Raji (cell line): ENCODE results near the gene CSAG1.
"Not testable (repeated sequence)": the region's sequence is repeated elsewhere in the genome, so short reads cannot be mapped to it uniquely, and the experiment has no call there.

Experiments
- POLR2A ChIP-seq: IDR thresholded peaks from 2 replicates; pipeline ENCODE4 v1.6.1; 2011; ENCODE audit warnings: low read depth, low read length, control low read depth; ENCODE audit not compliant: insufficient read depth

The CSAG1 gene, protein sequence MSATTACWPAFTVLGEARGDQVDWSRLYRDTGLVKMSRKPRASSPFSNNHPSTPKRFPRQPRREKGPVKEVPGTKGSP

DNA sequence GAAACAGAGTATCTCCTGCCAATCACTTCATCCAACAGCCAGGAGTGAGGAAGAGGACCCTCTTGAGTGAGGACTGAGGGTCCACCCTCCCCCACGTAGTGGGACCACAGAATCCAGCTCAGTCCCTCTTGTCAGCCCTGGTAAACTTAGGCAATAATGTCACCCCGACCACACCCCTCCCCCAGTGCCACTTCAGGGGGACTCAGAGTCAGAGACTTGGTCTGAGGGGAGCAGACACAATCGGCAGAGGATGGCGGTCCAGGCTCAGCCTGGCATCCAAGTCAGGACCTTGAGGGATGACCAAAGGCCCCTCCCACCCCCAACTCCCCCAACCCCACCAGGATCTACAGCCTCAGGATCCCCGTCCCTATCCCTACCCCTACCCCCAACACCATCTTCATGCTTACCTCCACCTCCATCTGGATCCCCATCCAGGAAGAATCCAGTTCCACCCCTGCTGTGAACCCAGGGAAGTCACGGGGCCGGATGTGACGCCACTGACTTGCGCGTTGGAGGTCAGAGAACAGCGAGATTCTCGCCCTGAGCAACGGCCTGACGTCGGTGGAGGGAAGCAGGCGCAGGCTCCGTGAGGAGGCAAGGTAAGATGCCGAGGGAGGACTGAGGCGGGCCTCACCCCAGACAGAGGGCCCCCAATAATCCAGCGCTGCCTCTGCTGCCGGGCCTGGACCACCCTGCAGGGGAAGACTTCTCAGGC lies at the start of gene CSAG1, which contains the start of gene MAGEA12:
TSS of gene CSAG1 (minus strand) at position 461 of the 715 bp plus-strand sequence. CDS start 1,261 bp downstream, outside the sequence.
TSS of gene MAGEA12 (plus strand) at position 497 of the 715 bp plus-strand sequence. CDS start 2,405 bp downstream, outside the sequence.
- no peak for TF ChIP-seq POLR2A

DNA sequence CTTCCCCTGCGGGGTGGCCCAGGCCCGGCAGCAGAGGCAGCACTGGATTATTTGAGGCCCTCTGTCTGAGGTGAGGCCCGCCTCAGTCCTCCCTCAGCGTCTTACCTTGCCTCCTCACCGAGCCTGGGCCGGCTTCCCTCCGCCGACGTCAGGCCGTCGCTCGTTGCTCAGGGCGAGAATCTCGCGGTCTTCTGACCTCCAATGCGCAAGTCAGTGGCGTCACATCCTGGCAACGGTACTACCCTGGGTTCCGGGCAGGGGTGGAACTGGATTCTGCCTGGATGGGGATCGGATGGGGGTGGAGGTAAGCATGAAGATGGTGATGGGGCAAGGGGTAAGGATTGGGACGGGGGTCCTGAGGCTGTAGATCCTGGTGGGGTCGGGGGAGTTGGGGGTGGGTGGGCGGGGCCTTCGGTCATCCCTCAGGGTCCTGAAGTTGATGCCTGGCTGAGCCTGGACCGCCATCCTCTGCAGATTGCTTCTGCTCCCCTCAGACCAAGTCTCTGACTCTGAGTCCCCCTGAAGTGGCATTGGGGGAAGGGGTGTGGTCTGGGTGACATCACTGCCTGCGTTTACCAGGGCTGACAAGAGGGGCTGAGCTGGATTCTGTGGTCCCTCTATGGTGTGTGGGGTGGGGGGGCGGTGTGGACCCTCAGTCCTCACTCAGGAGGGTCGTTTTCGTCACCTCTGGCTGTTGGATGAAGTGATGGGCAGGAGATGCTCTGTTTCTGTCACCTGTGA lies 36.2 kb upstream of the CSAG1 start, which contains the start of gene MAGEA6:
TSS of gene MAGEA6 (minus strand) at position 141 of the 741 bp plus-strand sequence. CDS start 2,039 bp downstream, outside the sequence.
- TF ChIP-seq POLR2A, result not testable (repeated sequence)

DNA sequence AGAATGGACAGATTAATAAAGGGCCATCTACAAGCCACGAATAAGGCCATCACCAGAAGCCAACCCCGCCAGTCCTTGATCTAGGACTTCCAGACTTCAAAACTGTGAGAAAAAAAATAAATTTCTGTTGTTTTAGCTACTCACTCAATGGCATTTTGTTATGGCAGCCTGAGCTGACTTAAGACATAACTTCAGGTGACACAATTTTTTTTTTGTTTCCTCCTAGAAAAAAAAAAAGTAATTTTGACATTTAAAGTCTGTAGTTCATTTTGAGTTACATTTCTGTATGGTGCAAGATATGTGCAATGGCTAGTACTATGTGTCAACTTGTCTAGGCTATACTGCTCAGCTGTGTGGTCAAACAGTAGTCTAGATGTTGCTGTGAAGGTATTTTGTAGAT lies 25.4 kb upstream of the CSAG1 start, which contains the start of gene CSAG3:
TSS of gene CSAG3 (plus strand) at position 301 of the 400 bp plus-strand sequence.
- TF ChIP-seq POLR2A, result not testable (repeated sequence)

DNA sequence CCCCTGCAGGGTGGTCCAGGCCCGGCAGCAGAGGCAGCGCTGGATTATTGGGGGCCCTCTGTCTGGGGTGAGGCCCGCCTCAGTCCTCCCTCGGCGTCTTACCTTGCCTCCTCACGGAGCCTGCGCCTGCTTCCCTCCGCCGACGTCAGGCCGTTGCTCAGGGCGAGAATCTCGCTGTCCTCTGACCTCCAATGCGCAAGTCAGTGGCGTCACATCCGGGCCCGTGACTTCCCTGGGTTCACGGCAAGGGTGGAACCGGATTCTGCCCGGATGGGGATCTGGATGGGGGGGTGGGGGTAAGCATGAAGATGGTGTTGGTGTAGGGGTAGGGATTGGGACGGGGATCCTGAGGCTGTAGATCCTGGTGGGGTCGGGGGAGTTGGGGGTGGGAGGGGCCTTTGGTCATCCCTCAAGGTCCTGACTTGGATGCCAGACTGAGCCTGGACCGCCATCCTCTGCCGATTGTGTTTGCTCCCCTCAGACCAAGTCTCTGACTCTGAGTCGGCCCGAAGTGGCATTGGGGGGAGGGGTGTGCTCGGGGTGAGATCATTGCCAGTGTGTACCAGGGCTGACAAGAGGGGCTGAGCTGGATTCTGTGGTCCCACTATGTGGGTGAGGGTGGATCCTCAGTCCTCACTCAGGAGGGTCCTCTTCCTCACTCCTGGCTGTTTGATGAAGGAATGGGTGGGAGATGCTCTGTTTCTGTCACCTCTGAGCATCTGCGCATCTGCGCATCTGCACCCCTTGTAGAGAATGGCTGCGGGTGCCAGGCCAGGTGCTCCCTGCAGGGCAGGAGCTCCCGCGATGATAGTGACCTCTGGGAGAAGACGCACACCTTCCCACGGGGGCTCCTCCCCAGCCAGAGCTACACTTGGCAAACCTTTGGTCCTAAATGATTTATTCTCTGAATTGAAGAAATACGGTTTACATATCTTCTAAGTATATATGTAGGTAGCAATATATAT lies 20.4 kb upstream of the CSAG1 start, which contains the start of gene MAGEA2:
TSS of gene MAGEA2 (minus strand) at position 157 of the 965 bp plus-strand sequence. CDS start 2,479 bp downstream, outside the sequence.
- not testable (repeated sequence) for TF ChIP-seq POLR2A

DNA sequence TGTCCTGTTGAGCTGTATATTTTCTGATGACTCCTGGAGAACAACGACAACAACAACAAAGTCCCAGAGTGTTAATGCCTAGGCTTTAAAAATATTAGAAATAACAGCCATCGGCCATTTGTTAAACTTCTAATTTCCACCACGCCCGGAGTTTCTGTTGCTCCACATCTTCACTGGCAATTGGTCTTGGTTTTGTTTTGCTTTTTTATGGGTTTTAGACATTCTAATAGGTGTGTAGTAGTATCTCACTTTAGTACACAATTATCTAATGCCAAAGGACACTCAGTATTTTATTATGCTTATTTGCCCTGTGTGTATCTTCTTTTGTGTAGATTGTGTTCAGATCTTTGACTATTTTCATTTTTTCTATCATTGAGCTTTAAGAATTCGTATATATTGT lies 5.0 kb upstream of the CSAG1 start:
- no peak for TF ChIP-seq POLR2A

DNA sequence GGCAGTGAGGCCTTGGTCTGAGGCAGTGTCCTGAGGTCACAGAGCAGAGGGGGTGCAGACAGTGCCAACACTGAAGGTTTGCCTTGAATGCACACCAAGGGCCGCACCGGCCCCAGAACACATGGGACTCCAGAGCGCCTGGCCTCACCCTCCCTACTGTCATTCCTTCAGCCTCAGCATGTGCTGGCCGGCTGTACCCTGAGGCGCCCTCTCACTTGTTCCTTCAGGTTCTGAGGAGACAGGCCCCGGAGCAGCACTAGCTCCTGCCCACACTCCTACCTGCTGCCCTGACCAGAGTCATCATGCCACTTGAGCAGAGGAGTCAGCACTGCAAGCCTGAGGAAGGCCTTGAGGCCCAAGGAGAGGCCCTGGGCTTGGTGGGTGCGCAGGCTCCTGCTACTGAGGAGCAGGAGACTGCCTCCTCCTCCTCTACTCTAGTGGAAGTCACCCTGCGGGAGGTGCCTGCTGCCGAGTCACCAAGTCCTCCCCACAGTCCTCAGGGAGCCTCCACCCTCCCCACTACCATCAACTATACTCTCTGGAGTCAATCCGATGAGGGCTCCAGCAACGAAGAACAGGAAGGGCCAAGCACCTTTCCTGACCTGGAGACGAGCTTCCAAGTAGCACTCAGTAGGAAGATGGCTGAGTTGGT lies 2.5 kb upstream of the CSAG1 start:
- no peak for TF ChIP-seq POLR2A

DNA sequence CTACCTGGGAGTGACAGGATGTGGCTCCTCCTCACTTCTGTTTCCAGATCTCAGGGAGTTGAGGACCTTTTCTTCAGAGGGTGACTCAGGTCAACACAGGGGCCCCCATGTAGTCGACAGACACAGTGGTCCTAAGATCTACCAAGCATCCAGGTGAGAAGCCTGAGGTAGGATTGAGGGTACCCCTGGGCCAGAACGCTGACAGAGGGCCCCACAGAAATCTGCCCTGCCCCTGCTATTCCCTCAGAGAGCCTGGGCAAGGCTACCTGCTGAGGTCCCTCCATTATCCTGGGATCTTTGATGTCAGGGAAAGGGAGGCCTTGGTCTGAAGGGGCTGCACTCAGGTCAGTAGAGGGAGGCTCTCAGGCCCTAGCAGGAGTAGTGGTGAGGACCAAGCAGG lies 1.6 kb upstream of the CSAG1 start:
- TF ChIP-seq POLR2A, result no peak

DNA sequence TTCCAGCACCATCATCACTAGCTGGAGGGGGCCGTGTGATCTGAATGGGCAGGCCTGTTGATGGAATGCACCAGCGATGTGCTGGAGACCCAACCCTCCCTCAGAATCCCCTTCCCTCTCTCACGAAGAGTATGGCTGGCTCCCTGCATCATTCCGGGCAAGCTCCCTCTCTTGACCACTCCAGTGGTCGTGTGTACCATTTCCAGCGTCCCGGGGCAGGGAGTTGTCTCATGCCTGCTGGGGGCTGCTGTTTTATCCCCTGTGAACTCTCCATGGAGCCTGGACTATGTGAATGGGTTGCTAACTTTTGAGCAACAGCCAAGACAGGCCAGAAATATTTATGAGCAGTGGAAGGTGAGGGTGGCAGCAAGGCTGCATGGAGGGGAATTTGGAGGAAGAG lies 8.1 kb downstream of the CSAG1 start:
- no peak for TF ChIP-seq POLR2A

DNA sequence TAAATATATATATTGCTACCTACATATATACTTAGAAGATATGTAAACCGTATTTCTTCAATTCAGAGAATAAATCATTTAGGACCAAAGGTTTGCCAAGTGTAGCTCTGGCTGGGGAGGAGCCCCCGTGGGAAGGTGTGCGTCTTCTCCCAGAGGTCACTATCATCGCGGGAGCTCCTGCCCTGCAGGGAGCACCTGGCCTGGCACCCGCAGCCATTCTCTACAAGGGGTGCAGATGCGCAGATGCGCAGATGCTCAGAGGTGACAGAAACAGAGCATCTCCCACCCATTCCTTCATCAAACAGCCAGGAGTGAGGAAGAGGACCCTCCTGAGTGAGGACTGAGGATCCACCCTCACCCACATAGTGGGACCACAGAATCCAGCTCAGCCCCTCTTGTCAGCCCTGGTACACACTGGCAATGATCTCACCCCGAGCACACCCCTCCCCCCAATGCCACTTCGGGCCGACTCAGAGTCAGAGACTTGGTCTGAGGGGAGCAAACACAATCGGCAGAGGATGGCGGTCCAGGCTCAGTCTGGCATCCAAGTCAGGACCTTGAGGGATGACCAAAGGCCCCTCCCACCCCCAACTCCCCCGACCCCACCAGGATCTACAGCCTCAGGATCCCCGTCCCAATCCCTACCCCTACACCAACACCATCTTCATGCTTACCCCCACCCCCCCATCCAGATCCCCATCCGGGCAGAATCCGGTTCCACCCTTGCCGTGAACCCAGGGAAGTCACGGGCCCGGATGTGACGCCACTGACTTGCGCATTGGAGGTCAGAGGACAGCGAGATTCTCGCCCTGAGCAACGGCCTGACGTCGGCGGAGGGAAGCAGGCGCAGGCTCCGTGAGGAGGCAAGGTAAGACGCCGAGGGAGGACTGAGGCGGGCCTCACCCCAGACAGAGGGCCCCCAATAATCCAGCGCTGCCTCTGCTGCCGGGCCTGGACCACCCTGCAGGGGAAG lies 19.4 kb downstream of the CSAG1 start, which contains the start of gene MAGEA2B:
TSS of gene MAGEA2B (plus strand) at position 814 of the 973 bp plus-strand sequence. CDS start 2,479 bp downstream, outside the sequence.
- not testable (repeated sequence) for TF ChIP-seq POLR2A

DNA sequence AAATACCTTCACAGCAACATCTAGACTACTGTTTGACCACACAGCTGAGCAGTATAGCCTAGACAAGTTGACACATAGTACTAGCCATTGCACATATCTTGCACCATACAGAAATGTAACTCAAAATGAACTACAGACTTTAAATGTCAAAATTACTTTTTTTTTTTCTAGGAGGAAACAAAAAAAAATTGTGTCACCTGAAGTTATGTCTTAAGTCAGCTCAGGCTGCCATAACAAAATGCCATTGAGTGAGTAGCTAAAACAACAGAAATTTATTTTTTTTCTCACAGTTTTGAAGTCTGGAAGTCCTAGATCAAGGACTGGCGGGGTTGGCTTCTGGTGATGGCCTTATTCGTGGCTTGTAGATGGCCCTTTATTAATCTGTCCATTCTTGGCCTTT lies 24.3 kb downstream of the CSAG1 start, which contains the start of gene CSAG2:
TSS of gene CSAG2 (minus strand) at position 101 of the 400 bp plus-strand sequence. CDS start 161 bp downstream, outside the sequence.
- TF ChIP-seq POLR2A, result not testable (repeated sequence)

DNA sequence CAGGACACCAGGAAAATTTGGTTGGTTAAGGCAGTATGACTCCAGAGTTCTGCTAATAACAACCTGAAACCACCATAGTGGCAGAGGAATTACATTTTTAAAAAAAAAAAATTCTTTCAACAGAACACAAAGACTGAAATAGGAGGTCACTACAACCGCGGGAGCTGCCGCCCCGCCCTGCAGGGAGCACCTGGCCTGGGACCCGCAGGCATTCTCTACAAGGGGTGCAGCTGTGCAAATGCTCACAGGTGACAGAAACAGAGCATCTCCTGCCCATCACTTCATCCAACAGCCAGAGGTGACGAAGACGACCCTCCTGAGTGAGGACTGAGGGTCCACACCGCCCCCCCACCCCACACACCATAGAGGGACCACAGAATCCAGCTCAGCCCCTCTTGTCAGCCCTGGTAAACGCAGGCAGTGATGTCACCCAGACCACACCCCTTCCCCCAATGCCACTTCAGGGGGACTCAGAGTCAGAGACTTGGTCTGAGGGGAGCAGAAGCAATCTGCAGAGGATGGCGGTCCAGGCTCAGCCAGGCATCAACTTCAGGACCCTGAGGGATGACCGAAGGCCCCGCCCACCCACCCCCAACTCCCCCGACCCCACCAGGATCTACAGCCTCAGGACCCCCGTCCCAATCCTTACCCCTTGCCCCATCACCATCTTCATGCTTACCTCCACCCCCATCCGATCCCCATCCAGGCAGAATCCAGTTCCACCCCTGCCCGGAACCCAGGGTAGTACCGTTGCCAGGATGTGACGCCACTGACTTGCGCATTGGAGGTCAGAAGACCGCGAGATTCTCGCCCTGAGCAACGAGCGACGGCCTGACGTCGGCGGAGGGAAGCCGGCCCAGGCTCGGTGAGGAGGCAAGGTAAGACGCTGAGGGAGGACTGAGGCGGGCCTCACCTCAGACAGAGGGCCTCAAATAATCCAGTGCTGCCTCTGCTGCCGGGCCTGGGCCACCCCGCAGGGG lies 35.3 kb downstream of the CSAG1 start, which contains the start of gene MAGEA3:
TSS of gene MAGEA3 (plus strand) at position 843 of the 980 bp plus-strand sequence. CDS start 2,039 bp downstream, outside the sequence.
- not testable (repeated sequence) for TF ChIP-seq POLR2A
